ENCODE data around the gene LMBRD1. TPM values are rescaled to one million over a fixed set of nuclear protein-coding genes. Genes with fewer than 3 reads are reported as not detected.

Gene LMBRD1
- total and polyA plus RNA-seq, 2 of the 8 experiments (the other 6 are each of a cell fraction or from before 2014, with no cell fraction given), result 9.1 to 16.8 TPM

- H2BK20ac ChIP-seq (ENCODE audit: low read length), result no peak overlapping the region
- TF ChIP-seq NRF1 (IDR thresholded peaks at IDR 0.05; ENCODE audit: low read depth, low read length) (no peak), RAD21 (IDR thresholded peaks at IDR 0.05 in 1 of 2, conservative IDR thresholded peaks at IDR 0.05 in 1 of 2; ENCODE audit: low read depth in 2 of 2, low read length in 2 of 2) (no peak), HDAC2 (IDR thresholded peaks at IDR 0.05; ENCODE audit: borderline replicate concordance in 1 of 2, low read depth in 2 of 2, low read length in 2 of 2) (no peak), SUZ12 (IDR thresholded peaks at IDR 0.05; ENCODE audit: low read length) (no peak), TBP (IDR thresholded peaks at IDR 0.05; ENCODE audit: low read depth, low read length) (no peak)
- TF ChIP-seq, protein P1, sequence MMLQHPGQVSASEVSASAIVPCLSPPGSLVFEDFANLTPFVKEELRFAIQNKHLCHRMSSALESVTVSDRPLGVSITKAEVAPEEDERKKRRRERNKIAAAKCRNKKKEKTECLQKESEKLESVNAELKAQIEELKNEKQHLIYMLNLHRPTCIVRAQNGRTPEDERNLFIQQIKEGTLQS (IDR thresholded peaks at IDR 0.05; ENCODE audit: insufficient read depth, low read depth, low read length), result no peak
- H2BK120ac ChIP-seq (replicated peaks; ENCODE audit: low read depth, low read length), result no peak overlapping the region
- H3K79me2 ChIP-seq (ENCODE audit: control insufficient read depth in 1 of 2, insufficient read depth in 2 of 2, low read length in 2 of 2), result no peaks in the 10 kb centered on the region
- CTCF ChIA-PET (ENCODE audit: partially characterized antibody), result no interaction called here
- WGBS, 2 experiments (ENCODE audit: extremely low coverage in 1 of 2, insufficient coverage in 1 of 2, insufficient read length in 1 of 2, insufficient replicate concordance in 2 of 2, low coverage in 1 of 2, low lambda C conversion rate in 2 of 2, missing lambda C conversion rate in 1 of 2), result 93% methylated on average over 4 of the region's 4 CpGs; no CpG with 5 or more reads in 1 of the 2 experiments
- H3K4ac ChIP-seq (replicated peaks; ENCODE audit: insufficient read length, low read depth, low read length), result no peak overlapping the region
- H4K20me1 ChIP-seq (replicated peaks in 1 of 2; ENCODE audit: control insufficient read depth in 1 of 2, insufficient read depth in 2 of 2, low read length in 2 of 2), result no peaks in the 10 kb centered on the region
- H3K36me3 ChIP-seq (ENCODE audit: control insufficient read depth in 2 of 4, insufficient read depth in 4 of 4, low read length in 3 of 4), result no peaks in the 10 kb centered on the region
- POLR2A ChIA-PET (ENCODE audit: partially characterized antibody), result no interaction called here
- no peak overlapping the region for H2AFZ ChIP-seq (ENCODE audit: low read length)
- no peak overlapping the region for H3K4me3 ChIP-seq (ENCODE audit: extremely low read depth in 1 of 4, insufficient read depth in 2 of 4, low read depth in 3 of 4, low read length in 4 of 4)
- no peak overlapping the region for H3K18ac ChIP-seq (ENCODE audit: extremely low read depth, low read length)
- H3K27ac ChIP-seq (ENCODE audit: low read depth, low read length), result no peak overlapping the region
- H4K91ac ChIP-seq (replicated peaks; ENCODE audit: insufficient read length, low read length), result no peak overlapping the region
- no peak for FAIRE-seq
- H3K14ac ChIP-seq (ENCODE audit: insufficient read length), result no peak overlapping the region
- H3K4me2 ChIP-seq (ENCODE audit: insufficient read depth in 1 of 2, low read depth in 2 of 2, low read length in 2 of 2), result no peak overlapping the region
- H2BK5ac ChIP-seq (ENCODE audit: low read depth, low read length), result no peak overlapping the region
- no peak overlapping the region for H3K9ac ChIP-seq (replicated peaks in 1 of 4; ENCODE audit: extremely low read depth in 1 of 4, low read depth in 3 of 4, low read length in 3 of 4)
- no peaks in the 10 kb centered on the region for H3K79me1 ChIP-seq (ENCODE audit: low read depth, low read length)
- no peak for DNase-seq (ENCODE audit: low read depth in 1 of 2, low spot score in 2 of 2)
- H3K27me3 ChIP-seq (replicated peaks in 1 of 4; ENCODE audit: control insufficient read depth in 3 of 4, extremely low read depth in 1 of 4, insufficient read depth in 3 of 4, low read length in 3 of 4), result no peaks in the 10 kb centered on the region
- H3K23ac ChIP-seq (ENCODE audit: insufficient read length), result no peak overlapping the region
- H4K5ac ChIP-seq (ENCODE audit: insufficient read length, low read depth, low read length), result no peak overlapping the region
- H2AK5ac ChIP-seq (ENCODE audit: low read depth, low read length), result no peak overlapping the region
- H3K56ac ChIP-seq (replicated peaks; ENCODE audit: insufficient read length, low read depth, low read length), result no peak overlapping the region
- no peaks in the 10 kb centered on the region for H3K9me3 ChIP-seq (ENCODE audit: insufficient read depth in 2 of 2, low read depth in 1 of 2, low read length in 1 of 2)
- no peaks in the 10 kb centered on the region for H3K4me1 ChIP-seq (replicated peaks in 1 of 4; ENCODE audit: control insufficient read depth in 3 of 4, insufficient read depth in 4 of 4, low read length in 3 of 4)
- H3K23me2 ChIP-seq (ENCODE audit: low read depth, low read length), result no peaks in the 10 kb centered on the region
- no peak overlapping the region for H2BK15ac ChIP-seq (ENCODE audit: low read length)
- H2BK12ac ChIP-seq (ENCODE audit: low read depth, low read length), result no peak overlapping the region
- H4K8ac ChIP-seq (ENCODE audit: extremely low read depth, insufficient read depth, low read length), result no peak overlapping the region
These were observed 127.9 kb downstream of the LMBRD1 start for GRCh38 chr6:69668916-69669315.
